Testis (tissue), 2 donors: ENCODE results near the gene CCDC40.
A peak's percentile ranks its signal among the peaks of the same experiment; 100 is the strongest.

ENCODE experiments used
- CTCF ChIP-seq, 3 experiments: fragments of 450-650 bp in 2 of 3; fragments of 200-600 bp in 1 of 3; sonication (generic) in 1 of 3; IDR thresholded peaks; one replicate each; pipeline ENCODE4 v1.5.1; 2016 to 2019; ENCODE audit warnings: antibody characterized with exemption in 3 of 3, mild to moderate bottlenecking in 2 of 3, moderate library complexity in 1 of 3
- POLR2A ChIP-seq: fragments of 450-650 bp; IDR thresholded peaks from one replicate; pipeline ENCODE4 v1.6.1; 2017; ENCODE audit warnings: antibody characterized with exemption, mild to moderate bottlenecking, moderate library complexity

GRCh38 chr17:80008383-80008840, 28.0 kb upstream of the CCDC40 start:
- TF ChIP-seq CTCF (IDR thresholded peaks at IDR 0.05), result peak; percentile 89 to 96 (median 94)
- TF ChIP-seq POLR2A, result no peak
